SK-N-DZ (cell line): Measurements from ENCODE around the gene CBFB. TPM values are rescaled to one million over a fixed set of nuclear protein-coding genes. Genes with fewer than 3 reads are reported as not detected.
A peak's percentile ranks its signal among the peaks of the same experiment; 100 is the strongest.
"Not testable (repeated sequence)": the region's sequence is repeated elsewhere in the genome, so short reads cannot be mapped to it uniquely, and the experiment has no call there.

Experiments used
- DNase-seq: peaks from one replicate; pipeline ENCODE4 v3.0.0-alpha.2; 2015; ENCODE audit warnings: low spot score
- polyA plus RNA-seq, 2 experiments: library from polyadenylated mRNA; depleted of rRNA; stranded (reverse); fragments of >200 nt; gene quantifications; 2 replicates each; pipeline ENCODE4 v1.2.3, GENCODE V29; 2014

The CBFB gene
- 82.6 and 84.8 TPM in 2 replicates for polyA plus RNA-seq (2014; cell fraction: cytosol; rRNA removed)
- 39.3 and 45.5 TPM in 2 replicates for polyA plus RNA-seq (2014; cell fraction: nucleus; rRNA removed)

DNA sequence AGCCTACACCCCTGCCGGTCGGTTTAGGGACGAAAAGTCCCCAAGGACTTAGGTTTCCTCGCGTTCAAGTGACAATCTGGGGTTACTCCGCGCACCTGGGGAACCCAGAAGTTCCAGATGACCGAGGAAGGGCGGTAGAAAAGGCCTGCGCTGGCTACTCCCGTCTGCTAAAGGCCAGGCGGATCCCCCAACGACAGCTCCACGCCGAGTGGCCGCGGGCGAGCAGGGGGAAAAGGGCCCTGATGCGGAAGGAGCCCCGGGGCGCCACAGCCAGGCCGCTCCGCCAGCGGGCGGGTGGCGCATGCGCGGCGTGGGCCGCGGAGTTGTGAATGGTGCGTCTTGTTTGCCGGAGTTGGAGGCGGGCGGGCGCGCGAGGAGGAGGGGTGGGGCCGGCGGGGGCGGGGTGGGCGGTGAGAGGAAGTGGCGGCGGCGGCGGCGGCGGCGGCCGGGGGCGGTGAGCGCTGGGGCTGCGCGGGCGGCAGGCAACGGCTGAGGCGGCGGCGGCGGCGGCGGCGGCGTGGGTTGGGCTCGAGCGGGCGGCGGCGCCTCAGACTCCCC is at the start of gene CBFB:
Gene CBFB, plus strand, starts transcription at position 454 of the 558 bp plus-strand sequence. CDS start 259 bp downstream, outside the sequence.
- DNase-seq: peak; percentile 92

DNA sequence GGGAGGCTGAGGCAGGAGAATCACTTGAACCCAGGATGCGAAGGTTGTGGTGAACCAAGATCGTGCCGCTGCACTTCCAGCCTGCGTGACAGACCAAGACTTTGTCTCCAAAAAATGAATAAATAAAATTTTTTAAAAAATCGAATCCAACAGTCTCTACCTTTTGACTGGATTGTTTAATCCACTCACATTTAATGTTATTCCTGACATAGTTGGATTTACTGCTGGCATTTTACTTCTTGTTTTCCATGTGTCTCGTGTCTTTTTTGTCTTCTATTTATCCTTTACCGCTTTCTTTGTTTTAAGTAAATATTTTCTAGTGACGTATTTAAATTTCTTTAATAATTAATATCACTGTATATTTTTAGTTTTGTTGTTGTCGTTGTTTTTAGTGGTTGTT is 45.9 kb upstream of the CBFB start:
- DNase-seq: no peak

DNA sequence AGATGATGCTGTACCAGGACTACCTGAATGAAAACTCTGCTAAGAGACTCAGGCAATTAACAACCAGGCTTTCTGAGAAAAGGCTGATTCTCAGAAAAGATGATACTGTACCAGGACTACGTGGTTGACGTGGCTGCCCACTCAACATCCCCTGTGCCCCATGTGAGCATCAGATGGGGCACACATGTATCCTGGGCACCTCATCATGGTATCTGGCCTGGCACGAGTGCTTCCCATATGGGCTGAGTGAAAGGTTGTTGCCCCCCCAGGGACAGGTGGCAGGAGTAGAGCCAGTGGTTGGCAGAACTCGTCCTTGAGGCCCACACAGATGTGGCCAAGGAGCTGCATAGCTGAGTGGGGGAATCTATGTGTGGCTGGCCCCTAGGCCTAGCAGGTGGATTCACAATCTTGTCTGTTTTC is 44.0 kb upstream of the CBFB start:
- no peak for DNase-seq

DNA sequence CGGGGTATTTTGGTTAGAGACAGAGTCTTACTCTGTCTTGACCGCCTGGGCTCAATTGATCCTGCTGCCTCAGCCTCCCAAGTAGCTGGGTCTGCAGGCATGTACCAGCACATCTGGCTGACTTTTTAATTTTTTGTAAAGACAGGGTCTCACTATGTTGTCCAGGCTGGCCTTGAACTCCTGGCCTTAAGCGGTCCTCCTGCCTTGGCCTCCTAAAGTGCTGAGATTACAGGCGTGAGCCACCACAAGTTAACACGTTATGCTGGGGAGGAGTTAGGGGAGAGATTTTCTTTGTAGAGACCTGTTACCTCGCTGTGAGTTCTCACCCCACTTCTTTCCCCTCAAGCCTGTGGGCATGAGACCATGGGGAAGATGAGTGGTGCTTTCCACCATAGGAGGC is 42.4 kb upstream of the CBFB start:
- no peak for DNase-seq

DNA sequence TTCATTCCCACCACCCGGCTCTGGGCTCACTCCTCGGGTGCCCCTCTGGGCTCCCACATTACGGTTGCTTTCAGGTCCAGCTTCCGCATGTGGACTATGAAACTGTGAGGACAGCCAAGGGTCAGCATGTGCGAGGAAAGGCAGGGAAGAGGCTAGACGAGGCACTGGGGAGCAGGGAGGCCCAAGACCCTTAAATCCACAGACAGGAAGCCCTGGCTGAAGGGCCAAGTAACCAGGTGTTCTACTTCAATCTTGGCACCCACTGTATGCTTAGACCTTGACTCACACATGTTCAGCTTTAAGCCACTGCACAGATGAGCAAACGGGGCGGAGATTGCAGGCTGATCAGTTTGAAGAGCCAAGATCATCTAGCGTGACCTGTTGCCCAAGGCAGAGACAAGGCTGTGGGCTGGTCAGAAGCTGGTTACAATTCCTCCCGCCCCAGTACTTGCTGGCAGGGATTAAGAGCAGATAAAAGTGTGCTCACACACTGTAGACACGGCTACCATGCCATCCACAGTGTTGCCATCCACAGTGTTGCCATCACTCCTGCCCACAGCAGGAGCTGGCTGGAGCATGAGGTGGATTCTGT is 40.7 kb upstream of the CBFB start, which contains the start of gene CES4A:
Gene CES4A, plus strand, starts transcription at position 393 of the 592 bp plus-strand sequence. Its CDS starts 184 bp downstream, at position 577.
- DNase-seq: no peak

DNA sequence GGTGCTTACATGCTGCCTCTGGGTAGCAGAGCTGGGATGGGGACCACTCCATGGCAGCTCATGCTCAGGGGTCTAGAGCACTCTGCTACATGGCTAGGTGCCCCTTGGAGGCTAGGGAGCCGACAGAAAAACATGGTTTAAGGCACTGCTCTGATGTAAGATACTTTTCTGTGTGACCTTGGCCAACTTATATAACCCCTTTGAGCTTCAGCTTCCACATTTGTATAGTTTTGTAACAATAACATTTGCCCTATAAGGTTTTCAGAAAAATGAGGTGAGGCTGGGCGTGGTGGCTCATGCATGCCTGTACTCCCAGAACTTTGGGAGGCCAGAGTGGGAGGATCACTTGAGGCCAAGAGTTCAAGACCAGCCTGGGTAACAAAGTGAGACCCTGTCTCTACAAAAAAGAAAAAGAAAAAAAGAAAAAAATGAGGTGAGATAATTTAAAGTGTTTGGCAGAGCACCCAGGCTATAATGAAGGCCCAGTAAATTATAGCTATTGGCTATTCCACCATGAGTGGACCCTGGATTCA is 37.3 kb upstream of the CBFB start:
- no peak for DNase-seq

DNA sequence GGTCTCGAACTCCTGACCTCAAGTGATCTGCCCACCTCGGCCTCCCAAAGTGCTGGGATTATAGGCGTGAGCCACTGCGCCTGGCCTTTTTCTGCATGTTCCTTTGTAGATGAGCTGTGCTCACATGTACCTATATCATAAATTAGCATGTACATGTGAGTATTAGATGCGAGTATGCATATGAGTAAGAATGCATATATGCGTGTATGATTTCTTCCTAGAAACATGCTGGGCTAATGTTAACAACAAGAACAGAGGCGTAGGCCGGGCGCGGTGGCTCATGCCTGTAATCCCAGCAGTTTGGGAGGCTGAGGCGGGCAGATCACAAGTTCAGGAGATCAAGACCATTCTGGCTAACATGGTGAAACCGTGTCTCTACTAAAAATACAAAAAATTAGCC is 35.4 kb upstream of the CBFB start:
- DNase-seq: not testable (repeated sequence)

DNA sequence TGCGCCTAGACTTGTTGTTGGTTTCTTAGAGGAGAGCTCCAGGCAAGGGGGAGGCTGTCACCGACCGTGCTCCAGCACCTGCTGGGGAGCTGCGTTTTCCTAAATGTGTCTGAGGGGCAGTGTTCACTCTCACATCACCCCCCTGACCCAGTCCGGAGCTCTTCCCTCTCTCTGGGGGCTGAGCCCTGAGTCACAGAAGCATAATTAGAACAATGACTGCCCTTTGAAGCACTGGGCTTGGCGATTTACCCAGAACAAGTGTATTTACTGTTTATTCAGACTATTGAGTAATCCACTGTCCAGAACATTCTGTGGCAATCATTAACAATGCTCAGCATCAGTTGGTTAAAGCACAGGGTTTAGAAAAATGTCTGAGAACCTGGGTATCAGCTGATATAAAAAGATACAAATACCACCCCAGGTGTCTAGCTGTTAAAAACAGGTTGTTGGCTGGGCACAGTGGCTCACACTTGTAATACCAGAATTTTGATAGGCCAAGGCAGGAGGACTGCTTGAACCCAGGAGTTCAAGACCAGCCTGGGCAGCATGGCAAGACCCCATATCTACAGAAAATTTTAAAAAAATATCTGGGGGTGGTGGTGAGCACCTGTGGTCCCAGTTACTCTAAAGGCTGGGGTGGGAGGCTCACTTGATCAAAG is 32.5 kb upstream of the CBFB start:
- DNase-seq: no peak

DNA sequence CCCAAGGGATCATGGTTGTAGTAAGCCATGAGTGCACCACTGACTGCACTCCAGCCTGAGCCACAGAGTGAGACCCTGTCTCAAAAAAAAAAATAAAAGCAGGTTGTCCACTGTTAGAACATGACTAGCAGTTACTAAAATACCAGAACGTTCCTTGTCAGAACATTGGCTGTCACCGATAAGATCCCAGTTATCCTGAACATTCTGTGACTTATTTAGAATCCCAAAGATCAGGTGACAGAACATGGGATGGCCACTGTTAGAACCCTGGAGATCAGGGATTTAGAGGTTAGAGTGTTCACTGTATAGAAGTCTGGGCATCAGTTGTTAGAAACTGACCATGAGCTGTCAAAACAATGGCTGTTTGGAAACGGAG is 32.0 kb upstream of the CBFB start:
- no peak for DNase-seq

DNA sequence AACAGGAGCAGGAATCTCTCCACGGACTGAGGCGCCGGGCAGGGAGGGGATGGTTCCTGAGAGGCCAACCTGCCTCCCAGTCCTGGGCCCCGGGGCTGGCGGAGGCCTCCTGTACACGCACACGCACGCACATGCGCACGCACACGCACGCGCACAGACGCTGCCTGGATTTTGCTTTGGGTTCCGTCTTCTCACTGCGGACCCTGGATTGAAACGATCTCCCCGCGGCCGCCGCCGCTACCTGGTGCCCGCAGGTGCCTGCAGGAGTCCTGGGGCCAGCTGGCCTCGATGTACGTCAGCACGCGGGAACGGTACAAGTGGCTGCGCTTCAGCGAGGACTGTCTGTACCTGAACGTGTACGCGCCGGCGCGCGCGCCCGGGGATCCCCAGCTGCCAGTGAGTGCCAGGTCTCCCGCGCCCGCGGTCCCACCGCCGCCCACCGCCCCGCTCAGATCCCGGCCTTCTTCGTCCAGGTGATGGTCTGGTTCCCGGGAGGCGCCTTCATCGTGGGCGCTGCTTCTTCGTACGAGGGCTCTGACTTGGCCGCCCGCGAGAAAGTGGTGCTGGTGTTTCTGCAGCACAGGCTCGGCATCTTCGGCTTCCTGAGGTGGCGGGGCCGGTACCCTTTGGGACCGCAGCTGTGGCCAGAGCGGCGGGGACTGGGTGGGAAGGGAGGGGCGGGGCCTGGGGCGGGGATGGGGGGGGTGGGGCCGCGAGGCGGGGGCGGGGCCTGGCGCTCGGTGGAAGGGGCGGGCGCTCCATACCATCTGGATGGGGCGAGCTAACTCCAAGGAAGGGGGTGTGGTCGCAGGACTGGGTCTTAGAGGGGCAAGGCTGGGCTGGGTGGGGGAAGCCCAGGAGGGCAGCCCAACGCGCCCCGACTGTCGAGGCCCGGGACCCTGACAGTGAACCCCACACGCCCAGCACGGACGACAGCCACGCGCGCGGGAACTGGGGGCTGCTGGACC is 28.3 kb upstream of the CBFB start:
- peak; percentile 53 for DNase-seq

DNA sequence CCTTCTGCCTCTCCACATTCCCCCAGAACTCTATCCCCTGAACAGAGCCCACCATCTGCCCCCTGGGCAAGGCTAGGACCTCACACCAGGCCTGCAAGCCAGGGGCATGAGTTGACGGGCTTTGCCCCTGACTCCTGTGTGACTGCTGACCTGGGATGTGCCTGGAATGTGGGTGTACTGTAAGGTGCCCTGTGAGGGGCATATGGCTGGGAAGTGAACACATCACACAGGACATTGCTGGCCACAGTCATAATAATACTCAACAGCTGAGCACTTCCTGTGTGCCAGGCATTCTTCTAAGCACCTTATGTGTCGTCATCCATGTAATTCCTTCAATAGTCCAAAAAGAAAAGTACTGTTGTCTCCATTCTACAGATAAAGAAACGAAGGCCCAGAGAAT is 27.2 kb upstream of the CBFB start:
- DNase-seq: no peak

DNA sequence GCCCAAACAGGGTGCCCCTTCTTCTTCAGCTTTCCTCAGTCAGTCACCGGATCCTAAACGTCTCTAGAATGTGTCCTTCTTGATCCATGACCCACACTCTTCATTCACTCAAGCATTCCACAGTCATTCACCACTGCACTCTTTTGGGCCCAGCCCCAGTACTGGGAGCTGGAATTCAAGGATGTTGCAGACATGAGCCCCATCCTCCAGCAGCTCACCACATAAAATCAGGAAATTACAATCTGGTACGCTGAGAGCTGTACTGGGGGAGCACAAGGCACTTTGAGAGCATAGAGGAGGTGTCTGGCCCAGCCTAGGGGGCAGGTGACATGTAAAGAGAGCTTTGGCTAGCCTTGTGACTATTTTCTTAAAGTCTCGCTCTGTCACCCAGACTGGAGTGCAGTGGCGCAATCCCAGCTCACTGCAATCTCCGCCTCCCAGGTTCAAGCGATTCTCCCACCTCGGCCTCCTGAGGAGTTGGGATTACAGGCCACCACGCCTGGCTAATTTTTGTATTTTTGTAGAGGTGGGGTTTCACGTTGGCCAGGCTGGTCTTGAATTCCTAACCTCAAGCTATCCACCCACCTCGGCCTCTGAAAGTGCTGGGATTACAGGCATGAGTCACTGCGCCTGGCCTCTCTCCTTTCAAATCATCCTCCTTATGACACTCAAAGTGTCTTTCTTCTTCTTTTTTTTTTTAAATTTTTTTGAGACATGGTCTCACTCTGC is 21.9 kb upstream of the CBFB start:
- DNase-seq: no peak

DNA sequence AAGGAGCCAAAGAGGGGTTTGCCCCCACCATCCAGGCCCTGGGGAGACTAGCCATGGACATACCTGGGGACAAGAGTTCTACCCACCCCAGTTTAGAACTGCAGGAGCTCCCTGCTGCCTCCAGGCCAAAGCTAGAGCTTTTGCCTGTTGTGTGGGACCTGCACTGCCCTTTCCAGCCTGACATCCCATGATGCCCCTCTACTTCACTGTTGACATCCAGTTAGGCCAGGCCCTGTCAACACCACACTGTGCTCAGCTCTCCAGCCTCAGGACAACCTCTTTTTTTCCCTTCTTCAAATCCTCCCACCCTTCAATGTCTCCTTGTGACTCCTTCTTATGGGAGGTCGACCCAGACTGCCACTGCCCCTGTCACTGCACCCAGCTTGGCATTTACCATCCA is 19.8 kb upstream of the CBFB start:
- no peak for DNase-seq

DNA sequence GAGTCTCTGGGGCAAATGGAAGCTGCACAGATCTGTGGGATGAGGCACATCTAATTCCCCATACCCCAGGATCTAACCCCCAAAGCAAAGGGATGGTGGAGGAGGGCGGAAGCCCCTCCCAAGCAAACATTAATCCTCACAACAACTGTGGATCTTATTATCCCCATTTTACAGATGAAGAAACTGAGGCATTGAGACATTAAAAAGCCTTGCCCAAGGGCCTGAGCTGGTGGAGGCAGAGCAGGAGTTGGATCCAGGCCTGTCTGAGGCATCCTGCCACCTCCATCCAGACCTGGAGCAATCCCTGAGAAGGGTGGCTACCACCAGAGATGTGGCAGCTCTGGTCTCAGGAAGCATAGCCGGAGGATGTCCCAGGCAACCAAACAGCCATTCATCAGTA is 17.7 kb upstream of the CBFB start:
- DNase-seq: no peak

DNA sequence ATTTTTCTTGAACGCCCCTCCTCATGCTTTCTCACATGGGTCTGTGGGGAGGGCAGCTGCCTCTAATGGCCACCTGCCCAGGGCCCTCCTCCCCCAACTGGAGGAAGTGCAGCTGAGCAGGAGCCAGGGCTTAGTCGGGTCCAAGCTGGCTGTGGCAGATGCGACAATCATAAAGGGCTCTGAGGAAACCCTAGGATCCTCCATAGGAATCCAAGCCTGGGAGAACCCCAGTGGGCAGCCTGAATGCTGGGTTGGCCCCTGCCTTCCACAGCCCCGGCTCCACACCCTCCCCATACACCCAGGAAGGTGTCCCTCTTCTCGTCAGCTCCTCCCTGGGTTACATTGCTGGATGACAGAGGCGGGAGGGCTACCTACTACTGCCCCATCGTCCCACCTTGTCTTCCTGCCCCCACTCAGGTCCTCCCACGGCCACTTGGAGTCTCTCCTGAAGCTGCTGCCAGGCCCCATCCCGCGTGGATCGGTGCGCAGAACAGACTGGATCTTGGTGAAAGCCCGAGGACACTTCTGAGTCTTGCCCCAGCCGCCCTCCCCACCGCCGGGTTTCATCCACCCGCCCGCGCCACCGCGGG is 15.6 kb upstream of the CBFB start:
- peak; percentile 43 for DNase-seq

DNA sequence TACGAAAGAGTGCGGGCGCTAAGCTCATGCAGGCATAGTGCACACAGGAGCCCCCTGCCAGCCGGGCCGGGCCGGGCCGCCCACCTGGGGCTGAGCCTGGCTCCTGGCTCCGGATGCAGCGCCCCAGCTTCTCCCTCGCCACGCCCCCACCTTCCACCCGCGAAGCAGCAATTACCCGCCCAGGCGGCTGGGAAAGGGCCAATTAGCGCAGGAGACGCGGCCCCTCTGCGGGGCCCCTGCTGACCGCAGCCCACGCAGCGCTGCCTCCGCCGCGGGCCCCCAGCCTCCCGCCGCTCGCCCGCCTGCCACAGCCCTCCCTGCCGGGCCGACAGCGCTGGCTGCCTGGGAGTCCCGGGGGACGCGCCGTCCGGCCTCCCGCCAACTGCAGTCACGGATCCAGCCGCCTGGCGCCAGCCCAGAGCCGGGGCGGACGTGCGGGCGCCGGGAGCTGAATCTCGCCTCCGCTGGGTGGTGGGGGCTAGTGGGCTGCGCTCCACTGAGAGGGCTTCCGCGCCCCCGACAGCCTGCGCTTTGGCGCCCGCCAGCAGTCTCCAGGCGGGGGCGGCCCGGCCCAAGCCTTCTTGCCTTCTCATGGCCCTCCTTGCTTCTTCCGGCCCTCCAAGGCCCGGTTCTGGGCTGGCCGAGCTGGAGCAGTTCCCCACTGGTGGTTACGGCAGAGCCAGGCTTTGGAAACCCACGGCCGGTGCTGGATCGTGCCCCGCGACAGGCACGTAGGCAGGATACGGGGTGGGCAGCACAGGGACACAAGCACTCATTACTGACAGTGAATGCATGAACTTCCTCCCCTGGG is 14.9 kb upstream of the CBFB start:
- peak; percentile 68 for DNase-seq

DNA sequence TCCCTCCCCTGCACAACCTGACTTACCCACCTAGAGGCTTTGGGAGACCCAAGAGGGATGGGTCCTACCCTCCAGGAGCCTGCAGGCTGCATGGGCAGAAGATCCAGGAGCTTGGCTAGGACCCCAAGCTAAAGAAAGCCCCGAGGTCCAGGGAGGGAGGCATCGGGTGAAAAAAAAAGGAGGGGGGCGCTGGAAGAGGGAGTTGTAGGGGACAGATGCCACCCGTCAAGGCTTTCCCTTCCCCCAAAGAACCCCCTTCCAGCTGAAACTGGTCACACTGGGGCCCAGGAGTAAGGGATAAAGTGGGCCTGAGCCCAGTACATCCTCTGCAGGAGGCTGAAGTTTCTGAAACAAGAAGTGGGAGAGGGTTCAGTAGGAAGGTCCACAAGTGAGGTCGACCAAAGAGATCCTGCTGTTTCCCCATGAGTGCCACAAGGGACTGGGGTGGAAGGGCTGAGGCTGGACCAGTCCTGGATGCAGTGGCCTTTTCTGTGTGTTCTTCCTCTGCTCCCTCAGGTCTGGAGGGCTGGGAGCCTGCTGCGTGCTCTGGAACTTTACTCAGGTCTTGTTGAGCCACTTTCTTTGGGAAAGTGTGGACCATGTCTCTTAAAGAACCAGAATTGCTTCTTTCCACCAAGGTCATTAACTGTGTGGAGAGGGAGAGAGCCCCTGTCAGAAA is 14.2 kb upstream of the CBFB start:
- DNase-seq: no peak

DNA sequence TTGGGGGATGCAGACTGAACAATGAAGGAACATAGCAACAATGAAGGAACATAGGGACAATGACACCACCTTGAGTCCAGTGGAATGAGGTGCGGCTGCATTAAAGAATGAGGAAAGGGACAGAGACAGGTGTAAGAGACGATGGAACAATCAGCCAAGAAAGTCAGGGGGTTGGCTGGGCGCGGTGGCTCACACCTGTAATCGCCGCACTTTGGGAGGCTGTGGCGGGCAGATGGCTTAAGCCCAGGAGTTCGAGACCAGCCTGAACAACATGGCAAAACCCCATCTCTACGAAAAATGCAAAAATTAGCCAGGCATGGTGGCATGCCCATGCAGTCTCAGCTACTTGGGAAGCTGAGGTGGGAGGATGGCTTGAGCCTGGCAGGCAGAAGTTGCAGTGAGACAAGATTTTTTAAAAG is 13.6 kb upstream of the CBFB start:
- DNase-seq: no peak

DNA sequence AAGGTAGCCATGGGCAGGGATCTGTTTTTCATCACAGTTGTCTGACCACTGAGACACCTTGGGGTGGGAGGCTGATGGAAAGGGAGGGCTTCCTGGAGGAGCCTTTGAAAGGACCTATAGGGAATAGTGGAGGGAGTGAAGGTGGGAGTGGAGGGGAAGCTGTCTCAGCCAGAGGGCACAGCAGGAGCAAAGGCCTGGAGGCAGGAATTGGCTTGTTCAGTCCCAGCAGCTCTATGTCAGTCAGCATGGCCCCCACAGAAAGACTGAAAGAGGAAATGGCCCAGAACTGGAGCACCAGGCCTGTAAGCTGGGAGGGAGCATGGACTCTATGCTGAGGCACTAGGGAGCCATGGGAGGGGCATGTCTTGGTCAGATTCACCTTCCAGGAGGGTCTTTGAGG is 12.8 kb upstream of the CBFB start:
- no peak for DNase-seq
